Measurements from ENCODE around the gene SIX4.
A peak's percentile ranks its signal among the peaks of the same experiment; 100 is the strongest.

SIX4 gene

DNA sequence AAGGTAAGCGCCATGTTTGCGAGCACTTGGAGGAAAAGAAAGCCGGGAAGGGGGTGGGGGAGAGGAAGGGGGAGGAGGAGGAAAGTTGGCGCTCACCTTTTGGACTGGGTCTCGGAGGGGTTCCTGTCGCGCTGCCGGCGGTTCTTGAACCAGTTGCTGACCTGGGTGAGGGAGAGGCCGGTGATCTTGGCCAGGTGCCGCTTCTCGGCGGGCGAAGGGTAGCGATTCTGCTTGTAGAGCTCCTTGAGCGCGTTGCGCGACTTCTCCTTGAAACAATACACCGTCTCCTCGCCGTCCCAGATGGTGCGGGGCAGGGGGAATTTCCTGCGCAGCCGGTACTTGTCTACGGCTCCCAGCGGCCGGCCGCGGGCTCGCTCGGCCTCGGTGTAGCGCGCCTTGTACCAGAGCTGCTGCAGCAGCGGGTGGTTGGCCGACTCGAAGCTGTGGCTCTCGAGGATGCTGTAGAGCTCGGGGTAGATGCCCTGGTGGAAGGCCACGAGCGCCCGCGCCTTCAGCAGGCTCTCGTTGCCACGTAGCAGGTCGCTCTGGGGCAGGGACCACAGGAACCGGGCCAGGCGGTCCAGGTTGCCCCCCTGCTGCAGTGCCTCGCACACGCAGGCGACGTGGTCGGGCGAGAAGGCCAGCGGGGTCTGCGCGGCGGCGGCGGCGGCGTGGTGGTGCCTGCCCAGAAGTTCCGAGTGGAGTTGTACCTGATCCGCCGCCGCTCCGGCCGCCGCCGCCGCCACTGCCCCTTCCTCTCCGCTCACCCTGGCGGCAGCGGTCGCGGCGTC is 840 bp downstream of the SIX4 start:
- TF ChIP-seq CTCF (IDR thresholded peaks at IDR 0.05; ENCODE audit: borderline replicate concordance, extremely low read depth, low read length, poor library complexity, severe bottlenecking) = no peak
- peak; percentile 65 for ATAC-seq (ENCODE audit: insufficient read depth, low read depth)
- Histone ChIP-seq H3K79me2 (ENCODE audit: insufficient read depth, low read length) (no peaks in the 10 kb centered on the region), H2AFZ (ENCODE audit: low read depth, low read length) (peak overlapping the region; percentile 68), H3K36me3 (ENCODE audit: insufficient read depth, low read length) (no peaks in the 10 kb centered on the region), H3K27ac (ENCODE audit: low read length) (no peak overlapping the region), H4K20me1 (ENCODE audit: insufficient read depth, low read length) (no peaks in the 10 kb centered on the region), H3K4me1 (ENCODE audit: insufficient read depth, low read length) (peaks cover 18% of the 10 kb centered on the region; the same call in 1 of the 2 replicates), H3K9ac (ENCODE audit: low read depth, low read length) (peak overlapping the region; percentile 4; the same call in 1 of the 2 replicates), H3K4me3 (ENCODE audit: low read depth in 1 of 2, low read length in 2 of 2) (peak overlapping the region in 1 of 2 experiments; percentile 53; a peak in 2 of 4 replicates), H3K9me3 (ENCODE audit: insufficient read depth, low read length, severe bottlenecking) (no peaks in the 10 kb centered on the region), H3K27me3 (ENCODE audit: insufficient read depth, low read length, poor library complexity) (peaks cover 55% of the 10 kb centered on the region), H3K4me2 (ENCODE audit: insufficient read depth, low read length) (peak overlapping the region; percentile 70)
- peak; percentile 13 for DNase-seq

- TF ChIP-seq EZH2 (IDR thresholded peaks at IDR 0.05; ENCODE audit: borderline replicate concordance, low read depth, low read length, severe bottlenecking) (peak; percentile 86), CTCF (IDR thresholded peaks at IDR 0.05; ENCODE audit: borderline replicate concordance, extremely low read depth, low read length, poor library complexity, severe bottlenecking) (no peak)
- H3K4me2 ChIP-seq (ENCODE audit: insufficient read depth, low read length) = peak overlapping the region; percentile 70
- H3K36me3 ChIP-seq (ENCODE audit: insufficient read depth, low read length) = no peaks in the 10 kb centered on the region
- peaks cover 55% of the 10 kb centered on the region for H3K27me3 ChIP-seq (ENCODE audit: insufficient read depth, low read length, poor library complexity)
- peaks cover 18% of the 10 kb centered on the region; the same call in 1 of the 2 replicates for H3K4me1 ChIP-seq (ENCODE audit: insufficient read depth, low read length)
- H3K79me2 ChIP-seq (ENCODE audit: insufficient read depth, low read length) = no peaks in the 10 kb centered on the region
- DNase-seq (no peak), ATAC-seq (ENCODE audit: insufficient read depth, low read depth) (peak; percentile 54)
- H3K4me3 ChIP-seq (ENCODE audit: low read depth in 1 of 2, low read length in 2 of 2) = peak overlapping the region in 1 of 2 experiments; percentile 53; a peak in 2 of 4 replicates
- peak overlapping the region; percentile 4; the same call in 1 of the 2 replicates for H3K9ac ChIP-seq (ENCODE audit: low read depth, low read length)
- H2AFZ ChIP-seq (ENCODE audit: low read depth, low read length) = peak overlapping the region; percentile 68
- H3K9me3 ChIP-seq (ENCODE audit: insufficient read depth, low read length, severe bottlenecking) = no peaks in the 10 kb centered on the region
- H3K27ac ChIP-seq (ENCODE audit: low read length) = no peak overlapping the region
- H4K20me1 ChIP-seq (ENCODE audit: insufficient read depth, low read length) = no peaks in the 10 kb centered on the region
These were observed 1.6 kb downstream of the SIX4 start for GRCh38 chr14:60722357-60723115.

- TF ChIP-seq EZH2 (IDR thresholded peaks at IDR 0.05; ENCODE audit: borderline replicate concordance, low read depth, low read length, severe bottlenecking) (no peak), CTCF (IDR thresholded peaks at IDR 0.05; ENCODE audit: borderline replicate concordance, extremely low read depth, low read length, poor library complexity, severe bottlenecking) (no peak)
- no peaks in the 10 kb centered on the region for H4K20me1 ChIP-seq (ENCODE audit: insufficient read depth, low read length)
These were observed 2.1 kb downstream of the SIX4 start for GRCh38 chr14:60722107-60722356.

More at GRCh38 chr14:60722107-60722356, 2.1 kb downstream of the SIX4 start:
- Histone ChIP-seq H3K36me3 (ENCODE audit: insufficient read depth, low read length) (no peaks in the 10 kb centered on the region), H2AFZ (ENCODE audit: low read depth, low read length) (peak overlapping the region; percentile 52; the same call in 1 of the 2 replicates), H3K9ac (ENCODE audit: low read depth, low read length) (no peak overlapping the region), H3K4me3 (ENCODE audit: low read depth in 1 of 2, low read length in 2 of 2) (peak overlapping the region in 1 of 2 experiments; percentile 53; a peak in 2 of 4 replicates), H3K4me2 (ENCODE audit: insufficient read depth, low read length) (peak overlapping the region; percentile 70), H3K79me2 (ENCODE audit: insufficient read depth, low read length) (no peaks in the 10 kb centered on the region), H3K9me3 (ENCODE audit: insufficient read depth, low read length, severe bottlenecking) (no peaks in the 10 kb centered on the region), H3K27me3 (ENCODE audit: insufficient read depth, low read length, poor library complexity) (peaks cover 55% of the 10 kb centered on the region), H3K4me1 (ENCODE audit: insufficient read depth, low read length) (peaks cover 18% of the 10 kb centered on the region; the same call in 1 of the 2 replicates), H3K27ac (ENCODE audit: low read length) (no peak overlapping the region)
- DNase-seq (no peak), ATAC-seq (ENCODE audit: insufficient read depth, low read depth) (no peak)

Measured in DND-41 (cell line).